ENCODE results near the gene CAMK1D. TPM values are rescaled to one million over a fixed set of nuclear protein-coding genes. Genes with fewer than 3 reads are reported as not detected.
A peak's percentile ranks its signal among the peaks of the same experiment; 100 is the strongest.
"Not testable (repeated sequence)": the region's sequence is repeated elsewhere in the genome, so short reads cannot be mapped to it uniquely, and the experiment has no call there.

CAMK1D gene
- total RNA-seq, 3 donors from 2014 or later = 20.6 to 48.5 (median 32.8) TPM

DNA sequence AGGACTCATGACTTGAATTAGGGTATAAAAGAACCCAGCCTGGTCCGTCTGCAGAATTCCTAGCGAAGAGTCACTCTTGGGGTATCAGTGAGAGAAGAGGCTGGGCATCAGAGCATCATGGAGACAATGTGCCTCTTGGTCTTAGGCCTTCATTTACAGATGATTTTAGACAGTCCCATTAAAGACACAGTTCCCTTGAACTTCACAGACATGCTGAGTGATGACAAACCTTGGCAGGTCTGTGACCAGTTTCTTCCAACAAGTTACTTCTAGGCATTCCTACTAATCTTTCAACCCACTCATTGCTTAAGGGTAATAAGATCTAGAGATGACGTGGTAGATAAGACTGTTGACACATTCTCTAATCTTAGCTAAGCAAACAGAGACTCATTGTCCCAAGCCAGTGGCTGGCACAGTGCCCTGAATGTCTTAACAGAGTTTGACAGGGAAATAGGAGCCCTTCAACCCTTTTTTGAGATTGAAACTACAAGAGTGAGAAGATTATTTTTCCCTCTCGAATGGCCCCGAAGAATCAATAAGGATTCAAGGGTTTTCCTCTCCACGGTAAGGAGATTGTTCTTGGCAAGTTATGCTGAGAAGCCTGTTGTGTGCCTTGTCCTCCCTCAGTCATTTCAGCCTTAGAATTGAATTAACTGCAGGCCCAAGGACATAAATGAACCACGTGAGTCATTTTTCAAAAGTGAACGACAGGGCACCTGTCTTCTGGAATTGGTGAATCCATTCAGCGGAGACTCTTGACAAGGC lies 371.1 kb downstream of the CAMK1D start:
- ATAC-seq (peak; percentile 97), DNase-seq (peak; percentile 85 to 98 (median 88))
- peaks cover 14% of the 10 kb centered on the region for H3K4me1 ChIP-seq (ENCODE audit: low read depth)
- no peak overlapping the region for H3K4me3 ChIP-seq
- TF ChIP-seq, protein P1, sequence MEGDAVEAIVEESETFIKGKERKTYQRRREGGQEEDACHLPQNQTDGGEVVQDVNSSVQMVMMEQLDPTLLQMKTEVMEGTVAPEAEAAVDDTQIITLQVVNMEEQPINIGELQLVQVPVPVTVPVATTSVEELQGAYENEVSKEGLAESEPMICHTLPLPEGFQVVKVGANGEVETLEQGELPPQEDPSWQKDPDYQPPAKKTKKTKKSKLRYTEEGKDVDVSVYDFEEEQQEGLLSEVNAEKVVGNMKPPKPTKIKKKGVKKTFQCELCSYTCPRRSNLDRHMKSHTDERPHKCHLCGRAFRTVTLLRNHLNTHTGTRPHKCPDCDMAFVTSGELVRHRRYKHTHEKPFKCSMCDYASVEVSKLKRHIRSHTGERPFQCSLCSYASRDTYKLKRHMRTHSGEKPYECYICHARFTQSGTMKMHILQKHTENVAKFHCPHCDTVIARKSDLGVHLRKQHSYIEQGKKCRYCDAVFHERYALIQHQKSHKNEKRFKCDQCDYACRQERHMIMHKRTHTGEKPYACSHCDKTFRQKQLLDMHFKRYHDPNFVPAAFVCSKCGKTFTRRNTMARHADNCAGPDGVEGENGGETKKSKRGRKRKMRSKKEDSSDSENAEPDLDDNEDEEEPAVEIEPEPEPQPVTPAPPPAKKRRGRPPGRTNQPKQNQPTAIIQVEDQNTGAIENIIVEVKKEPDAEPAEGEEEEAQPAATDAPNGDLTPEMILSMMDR (IDR thresholded peaks at IDR 0.05) = no peak
- H3K9me3 ChIP-seq = no peaks in the 10 kb centered on the region
- intact Hi-C loops (cut with DNase I, micrococcal nuclease) = no loop called here
- no peaks in the 10 kb centered on the region for H3K36me3 ChIP-seq (ENCODE audit: low read depth)

DNA sequence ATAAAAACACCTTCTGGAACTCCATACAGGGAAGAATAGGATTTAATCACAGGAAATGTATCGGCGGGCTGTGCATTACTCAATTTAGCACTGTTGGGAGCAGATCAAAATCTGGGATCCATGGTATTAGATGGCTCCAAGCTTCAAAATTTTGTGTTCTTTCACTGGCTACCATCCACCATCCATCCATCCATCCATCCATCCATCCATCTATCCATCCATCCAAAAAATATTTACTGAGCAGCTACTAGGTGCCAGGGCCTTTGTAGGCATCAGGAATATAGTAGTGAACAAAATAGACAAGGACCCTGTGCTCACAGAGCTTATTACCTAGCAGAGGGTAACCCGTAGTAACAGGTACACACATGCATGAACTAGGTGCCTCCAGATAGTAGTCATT lies 372.0 kb downstream of the CAMK1D start:
- no peaks in the 10 kb centered on the region for H3K9me3 ChIP-seq
- no peak for DNase-seq
- no peak for ATAC-seq
- no peaks in the 10 kb centered on the region for H3K36me3 ChIP-seq (ENCODE audit: low read depth)
- intact Hi-C loops (cut with DNase I, micrococcal nuclease) = no loop called here
- H3K4me3 ChIP-seq = no peak overlapping the region
- TF ChIP-seq, protein P1 (IDR thresholded peaks at IDR 0.05) = no peak
- peaks cover 14% of the 10 kb centered on the region for H3K4me1 ChIP-seq (ENCODE audit: low read depth)

DNA sequence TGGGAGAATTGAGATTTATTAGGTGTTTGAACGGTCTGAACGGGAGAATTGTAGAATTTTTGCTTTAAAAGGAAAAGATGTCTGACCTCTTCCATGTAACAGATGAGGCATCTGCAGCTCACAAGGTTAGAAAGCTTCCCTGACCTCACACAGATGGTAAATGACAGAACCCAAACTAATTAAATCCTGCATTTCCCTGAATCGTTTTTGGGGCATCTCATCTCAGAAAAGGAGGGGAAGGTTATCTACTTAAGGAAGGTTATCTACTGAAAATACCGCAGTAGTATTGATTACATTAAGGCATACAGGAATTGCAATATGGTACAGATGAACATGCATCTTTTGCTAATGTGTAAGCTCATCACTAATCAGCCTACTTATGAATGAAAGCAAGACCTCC lies 373.9 kb downstream of the CAMK1D start:
- Histone ChIP-seq H3K4me3 (no peak overlapping the region), H3K4me1 (ENCODE audit: low read depth) (peaks cover 14% of the 10 kb centered on the region), H3K9me3 (no peaks in the 10 kb centered on the region), H3K36me3 (ENCODE audit: low read depth) (no peaks in the 10 kb centered on the region)
- intact Hi-C loops (cut with DNase I, micrococcal nuclease) = no loop called here
- DNase-seq (no peak), ATAC-seq (no peak)
- TF ChIP-seq, protein P1 (IDR thresholded peaks at IDR 0.05) = no peak

DNA sequence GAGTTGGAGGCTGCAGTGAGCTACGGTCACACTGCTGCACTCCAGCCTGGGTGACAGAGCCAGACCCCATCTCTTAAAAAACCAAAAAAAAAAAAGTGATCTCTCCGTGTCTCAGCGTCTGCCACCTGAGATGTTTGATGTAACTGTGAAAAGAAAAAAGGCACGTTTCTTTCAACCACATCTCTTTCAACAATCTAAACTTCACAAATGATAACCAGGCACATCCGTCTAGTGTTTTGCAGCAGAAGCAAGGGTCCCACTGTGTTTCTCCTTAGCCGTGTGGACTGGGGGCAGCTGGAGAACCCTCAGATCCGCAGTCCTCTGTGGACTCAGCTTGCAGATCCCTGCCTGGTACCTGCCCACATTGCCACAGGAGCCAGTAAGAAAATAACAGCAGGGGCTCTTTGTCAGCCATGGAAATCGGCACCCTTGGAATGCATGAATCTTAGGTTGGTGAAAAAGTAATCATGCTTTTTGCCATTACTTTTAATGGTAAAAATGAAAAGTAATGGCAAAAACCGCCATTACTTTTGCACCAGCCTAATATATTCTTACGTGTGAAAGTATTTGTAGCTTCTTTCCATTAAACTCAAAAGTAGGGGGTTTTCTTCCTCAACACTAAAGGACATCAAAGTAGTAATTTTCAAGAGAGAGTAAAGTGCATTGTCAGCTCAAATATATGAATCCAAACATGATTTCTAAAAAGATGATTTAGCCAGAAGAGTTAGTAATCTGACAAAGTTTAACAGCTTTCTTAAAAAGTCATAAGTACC lies 375.6 kb downstream of the CAMK1D start:
- intact Hi-C loops (cut with DNase I, micrococcal nuclease) = no loop called here
- Histone ChIP-seq H3K4me1 (ENCODE audit: low read depth) (peaks cover 10% of the 10 kb centered on the region), H3K36me3 (ENCODE audit: low read depth) (no peaks in the 10 kb centered on the region), H3K9me3 (no peaks in the 10 kb centered on the region), H3K4me3 (no peak overlapping the region)
- ATAC-seq (no peak), DNase-seq (no peak)
- TF ChIP-seq, protein P1 (IDR thresholded peaks at IDR 0.05) = no peak

DNA sequence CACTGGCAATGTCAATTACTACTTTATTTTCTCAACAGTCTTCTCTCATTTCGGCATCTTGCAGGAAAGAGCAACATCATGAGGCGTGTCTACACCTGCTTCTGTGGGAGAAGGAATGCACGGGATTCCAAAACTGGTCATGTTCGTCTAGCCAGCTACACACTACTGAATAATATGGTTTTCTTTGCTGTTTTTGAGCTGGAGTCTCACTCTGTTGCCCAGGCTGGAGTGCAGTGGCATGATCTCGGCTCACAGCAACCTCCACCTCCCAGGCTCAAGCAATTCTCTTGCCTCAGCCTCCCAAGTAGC lies 376.2 kb downstream of the CAMK1D start:
- intact Hi-C loops (cut with DNase I, micrococcal nuclease); ATAC-seq; H3K9me3 ChIP-seq; H3K4me1 ChIP-seq (ENCODE audit: low read depth); DNase-seq; H3K4me3 ChIP-seq; H3K36me3 ChIP-seq (ENCODE audit: low read depth): not testable (repeated sequence)

Measured in mucosa of descending colon (tissue), 3 donors.